GM19238 (cell line): Measurements from ENCODE around the gene AGER.
"Not testable (repeated sequence)": the region's sequence is repeated elsewhere in the genome, so short reads cannot be mapped to it uniquely, and the experiment has no call there.

Experiments used
- DNase-seq: peaks from one replicate; pipeline ENCODE4 v3.0.0; 2011; ENCODE audit warnings: low spot score; ENCODE audit not compliant: insufficient read length

The AGER gene

GRCh38 chr6:32187009-32187709, 3.1 kb upstream of the AGER start:
- DNase-seq, result no peak

DNA sequence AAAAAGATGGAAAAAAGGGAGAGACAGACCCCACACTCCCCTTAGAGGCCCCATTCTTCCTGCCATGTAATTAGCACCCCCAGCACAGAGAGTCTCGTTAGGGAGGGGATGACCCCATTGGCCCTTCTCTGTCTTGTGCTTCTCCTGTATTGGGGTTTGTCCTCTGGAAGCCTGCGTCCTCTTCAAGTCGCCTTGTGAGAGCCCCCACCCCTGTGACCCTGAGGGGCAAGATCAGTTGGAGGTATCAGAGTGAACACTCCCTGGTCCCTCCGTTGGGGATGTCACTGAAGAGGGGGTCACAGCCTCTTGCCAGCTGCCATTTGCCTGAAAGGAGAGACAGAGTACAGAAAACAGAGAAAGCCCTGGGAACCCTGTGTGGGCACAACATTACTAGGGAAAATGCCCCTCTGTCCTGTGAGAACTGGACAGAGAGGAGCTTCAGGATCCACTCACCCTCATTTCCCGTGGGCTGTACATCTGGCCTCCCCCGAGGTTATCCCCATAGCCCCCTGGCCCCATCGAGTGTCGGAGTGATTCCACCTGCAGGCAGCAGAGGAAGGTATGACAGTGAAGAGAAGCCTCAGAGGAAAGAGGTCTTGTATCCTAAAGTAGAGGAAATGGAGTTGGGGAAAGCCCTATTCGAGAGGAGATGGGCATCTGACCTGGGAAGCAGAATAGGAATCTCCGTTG, 2.2 kb upstream of the AGER start:
- DNase-seq, result not testable (repeated sequence)

GRCh38 chr6:32185681-32186131, 1.7 kb upstream of the AGER start:
- not testable (repeated sequence) for DNase-seq

- no peak for DNase-seq
Observed at GRCh38 chr6:32183483-32184083, 470 bp downstream of the AGER start.

DNA sequence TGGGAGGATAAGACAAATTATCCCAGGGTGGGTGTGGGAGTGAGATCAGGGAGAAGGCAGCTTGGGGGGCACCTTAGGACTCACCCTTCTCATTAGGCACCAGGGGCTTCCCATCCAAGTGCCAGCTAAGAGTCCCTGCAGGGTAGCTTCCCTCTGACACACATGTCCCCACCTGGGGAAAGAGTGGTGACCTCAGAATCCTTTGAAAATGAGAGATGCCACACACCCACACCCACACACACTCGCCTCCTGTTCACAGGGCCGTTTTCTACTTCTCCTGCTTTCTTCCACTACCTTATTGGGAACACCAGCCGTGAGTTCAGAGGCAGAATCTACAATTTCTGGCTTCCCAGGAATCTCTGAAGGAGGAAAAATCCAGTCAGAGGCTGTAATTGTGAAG, 1.0 kb downstream of the AGER start:
- DNase-seq, result no peak

- DNase-seq, result no peak
Observed at GRCh38 chr6:32182555-32182981, 1.5 kb downstream of the AGER start.

DNA sequence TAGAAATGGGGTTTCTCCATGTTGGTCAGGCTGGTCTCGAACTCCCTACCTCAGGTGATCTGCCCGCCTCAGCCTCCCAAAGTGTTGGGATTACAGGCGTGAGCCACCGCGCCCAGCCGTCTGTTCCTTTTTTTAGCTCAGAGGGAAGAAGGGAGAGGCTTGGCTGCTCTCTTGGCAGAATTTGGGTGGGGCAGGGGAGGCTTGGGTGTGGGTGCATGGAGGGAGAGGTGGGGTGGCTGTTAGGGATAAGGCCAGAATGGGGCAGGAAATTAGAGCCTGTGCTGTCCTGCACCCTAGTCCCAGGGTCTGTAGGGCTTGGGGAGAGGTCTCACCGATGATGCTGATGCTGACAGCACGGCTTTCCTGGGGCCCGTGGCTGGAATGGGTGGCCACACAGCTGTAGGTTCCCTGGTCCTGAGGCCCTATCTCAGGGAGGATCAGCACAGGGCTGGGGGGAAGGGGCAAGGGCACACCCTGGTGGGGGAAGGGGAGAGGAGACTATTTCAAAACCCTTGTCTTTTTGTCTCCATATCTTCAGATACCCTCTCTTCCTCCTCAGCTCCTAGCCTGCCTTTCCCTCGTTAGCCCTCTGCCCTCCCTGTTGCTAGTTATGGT, 2.0 kb downstream of the AGER start:
- DNase-seq, result no peak

GRCh38 chr6:32181148-32181702, 2.8 kb downstream of the AGER start:
- DNase-seq, result no peak

DNA sequence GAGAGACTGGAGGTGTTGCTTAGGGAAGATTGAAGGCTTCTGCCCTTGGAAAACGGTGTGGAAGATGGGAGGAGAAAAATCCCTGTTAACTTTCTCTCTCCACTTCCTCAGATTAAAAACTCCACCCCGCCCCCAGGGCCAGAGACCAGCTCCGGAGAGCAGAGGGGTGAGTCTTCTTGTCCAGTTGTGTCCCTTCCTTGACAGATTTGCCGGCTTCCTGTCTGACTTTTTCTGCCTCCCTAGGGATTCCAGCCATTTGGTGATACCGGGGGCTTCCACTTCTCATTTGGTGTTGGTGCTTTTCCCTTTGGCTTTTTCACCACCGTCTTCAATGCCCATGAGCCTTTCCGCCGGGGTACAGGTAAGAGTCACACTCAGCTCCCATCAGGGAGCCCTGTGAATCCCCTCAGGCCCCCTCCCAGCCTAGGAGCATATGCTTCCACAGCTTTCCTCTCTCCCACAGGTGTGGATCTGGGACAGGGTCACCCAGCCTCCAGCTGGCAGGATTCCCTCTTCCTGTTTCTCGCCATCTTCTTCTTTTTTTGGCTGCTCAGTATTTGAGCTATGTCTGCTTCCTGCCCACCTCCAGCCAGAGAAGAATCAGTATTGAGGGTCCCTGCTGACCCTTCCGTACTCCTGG, 4.2 kb downstream of the AGER start:
- no peak for DNase-seq

GRCh38 chr6:32178547-32179440, 5.3 kb downstream of the AGER start:
- DNase-seq, result no peak

- peak; percentile 89 for DNase-seq
Observed at GRCh38 chr6:32177788-32178546, 6.1 kb downstream of the AGER start, which contains the start of gene RNF5. Gene RNF5 (plus strand): TSS chr6:32178405. CDS start chr6:32178512, 107 bp downstream.

GRCh38 chr6:32177183-32177787, 6.8 kb downstream of the AGER start:
- no peak for DNase-seq

DNA sequence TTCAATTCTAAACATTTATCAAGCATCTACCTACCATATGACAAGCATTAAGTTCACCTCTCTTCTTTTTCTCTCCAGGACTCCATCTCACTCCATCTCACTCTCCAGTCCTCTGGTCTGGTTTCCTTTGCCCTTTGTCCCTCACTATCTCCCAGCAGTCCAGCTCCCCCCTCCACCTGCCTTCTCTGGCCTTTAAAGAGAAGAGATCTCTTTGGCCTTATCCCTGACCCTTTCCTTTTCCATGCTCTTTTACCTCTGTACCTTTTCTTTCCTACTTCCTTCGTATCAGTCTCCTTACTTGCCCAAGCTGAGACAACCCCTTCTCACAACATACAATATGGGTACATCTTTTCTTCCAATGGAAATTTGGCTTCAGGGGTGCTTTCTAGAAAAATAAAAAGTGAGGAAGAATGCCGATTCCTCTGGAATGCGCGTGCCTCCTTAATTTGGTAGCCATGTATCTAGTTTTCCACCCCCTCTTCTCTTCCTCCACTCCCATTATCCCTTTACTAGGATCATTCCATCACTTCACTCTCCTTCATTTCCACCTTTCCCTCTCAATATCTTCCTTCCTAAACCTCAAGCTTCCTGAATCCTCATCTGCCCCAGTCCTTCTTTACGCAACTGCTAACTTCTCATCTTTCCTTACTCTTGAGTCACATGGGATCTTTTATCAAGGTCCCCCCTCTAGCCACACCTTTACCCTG, 7.4 kb downstream of the AGER start:
- no peak for DNase-seq

- peak; percentile 99 for DNase-seq
Observed at GRCh38 chr6:32175711-32176475, 8.2 kb downstream of the AGER start, which contains the start of gene AGPAT1. Gene AGPAT1 (minus strand): TSS chr6:32176084. CDS start chr6:32171496, 4,588 bp downstream.

- DNase-seq, result no peak
Observed at GRCh38 chr6:32175322-32175710, 8.7 kb downstream of the AGER start.

- DNase-seq, result no peak
Observed at GRCh38 chr6:32174416-32174815, 9.6 kb downstream of the AGER start.

- DNase-seq, result no peak
Observed at GRCh38 chr6:32173051-32173727, 10.9 kb downstream of the AGER start.
